A549 (cell line): ENCODE results near the gene NHSL2. TPM values are rescaled to one million over a fixed set of nuclear protein-coding genes. Genes with fewer than 3 reads are reported as not detected.
"Not testable (repeated sequence)": the region's sequence is repeated elsewhere in the genome, so short reads cannot be mapped to it uniquely, and the experiment has no call there.

ENCODE experiments used
- ATAC-seq, 2 experiments: fragments of 200-7000 bp in 1 of 2; fragments of >200 bp in 1 of 2; cut with Nextera tagmentation in 1 of 2; cut with Tn5 transposase in 1 of 2; 3 replicates each; pipeline versions ENCODE4 v1.8.0 to v1.9.1; 2018 to 2020; ENCODE audit warnings: mild to moderate bottlenecking in 1 of 2, moderate library complexity in 1 of 2
- CTCF ChIA-PET: fragments of 300-600 bp; sonication (Branson Sonifier 250); formaldehyde crosslinking; extraction: SDS; loops from one replicate; lab custom pipeline; 2021; ENCODE audit warnings: antibody characterized with exemption, inconsistent platforms; lab: Yijun Ruan, JAX
- POLR2A ChIA-PET: fragments of 350-600 bp; formaldehyde crosslinking; extraction: SDS; loops from one replicate; lab custom pipeline; 2021; ENCODE audit warnings: antibody characterized with exemption, inconsistent platforms; lab: Yijun Ruan, JAX
- DNase-seq, 2 experiments: peaks; one replicate each; pipeline versions ENCODE4 v3.0.0 to v3.0.0-alpha.2; 2011 to 2016; ENCODE audit warnings: low read depth in 1 of 2, low spot score in 1 of 2
- FAIRE-seq: peaks from 2 replicates; lab custom pipeline; 2011; peaks lifted over from hg19 to GRCh38; lab: Jason Lieb, UNC
- H3K27ac ChIP-seq, 2 experiments: fragments of >200 bp; sonication (Bioruptor Twin); formaldehyde crosslinking; 3 replicates each; pipeline ENCODE4 v1.5.1; 2016 to 2017
- H3K4me1 ChIP-seq: fragments of >200 bp; sonication (Bioruptor Twin); formaldehyde crosslinking; 3 replicates; pipeline ENCODE4 v1.6.1; 2016
- H3K4me2 ChIP-seq: fragments of >200 bp; sonication (Bioruptor Twin); formaldehyde crosslinking; 3 replicates; pipeline ENCODE4 v1.6.1; 2016
- H3K4me3 ChIP-seq: fragments of >200 bp; sonication (Bioruptor Twin); formaldehyde crosslinking; 3 replicates; pipeline ENCODE4 v1.5.1; 2016
- H3K9me3 ChIP-seq: fragments of >200 bp; sonication (Bioruptor Twin); formaldehyde crosslinking; 3 replicates; pipeline ENCODE4 v1.6.1; 2016
- CBX8 ChIP-seq: fragments of 200-600 bp; sonication (generic); IDR thresholded peaks from 2 replicates; pipeline ENCODE4 v1.6.1; 2016
- EHMT2 ChIP-seq: fragments of 200-600 bp; sonication (generic); IDR thresholded peaks from 2 replicates; pipeline ENCODE4 v1.6.1; 2016; ENCODE audit warnings: antibody characterized with exemption, low read depth, mild to moderate bottlenecking, moderate library complexity
- EP300 ChIP-seq, 2 experiments: fragments of >200 bp; sonication (Bioruptor Twin); formaldehyde crosslinking; IDR thresholded peaks; 2 replicates in 1 of 2; 3 replicates in 1 of 2; pipeline ENCODE4 v1.6.1; 2016 to 2017
- ESRRA ChIP-seq: fragments of 150-350 bp; IDR thresholded peaks from 2 replicates; pipeline ENCODE4 v1.6.1; 2014; ENCODE audit warnings: mild to moderate bottlenecking, low read length, borderline replicate concordance
- FOXS1 ChIP-seq: fragments of 250-450 bp; sonication (Bioruptor Pico); IDR thresholded peaks from 2 replicates; pipeline ENCODE4 v1.5.0; 2020; ENCODE audit warnings: mild to moderate bottlenecking, moderate library complexity
- HMGXB4 ChIP-seq: fragments of 250-450 bp; sonication (Bioruptor Pico); IDR thresholded peaks from 2 replicates; pipeline ENCODE4 v1.5.0; 2021; ENCODE audit warnings: mild to moderate bottlenecking, moderate library complexity, borderline replicate concordance
- HOXB13 ChIP-seq: fragments of 250-450 bp; sonication (Bioruptor Pico); IDR thresholded peaks from 2 replicates; pipeline ENCODE4 v1.5.0; 2020; ENCODE audit warnings: low read depth, mild to moderate bottlenecking, moderate library complexity
- JUN ChIP-seq, 2 experiments: fragments of >200 bp; sonication (Bioruptor Twin); formaldehyde crosslinking; IDR thresholded peaks; 2 replicates in 1 of 2; 3 replicates in 1 of 2; pipeline ENCODE4 v1.6.1; 2016 to 2017
- MAFK ChIP-seq: fragments of 450-650 bp; IDR thresholded peaks from 2 replicates; pipeline ENCODE4 v1.6.1; 2014; ENCODE audit not compliant: partially characterized antibody
- NPAS2 ChIP-seq: fragments of 250-450 bp; sonication (Bioruptor Pico); IDR thresholded peaks from 2 replicates; pipeline ENCODE4 v1.8.0; 2022; ENCODE audit warnings: mild to moderate bottlenecking, moderate library complexity, borderline replicate concordance
- PHF8 ChIP-seq: fragments of 200-600 bp; sonication (generic); IDR thresholded peaks from 2 replicates; pipeline ENCODE4 v1.6.1; 2016; ENCODE audit warnings: low read depth, mild to moderate bottlenecking, antibody characterized with exemption, moderate library complexity, borderline replicate concordance
- POLR2A ChIP-seq: IDR thresholded peaks from 2 replicates; pipeline ENCODE4 v1.6.1; 2012; ENCODE audit warnings: mild to moderate bottlenecking, low read length
- POLR2AphosphoS2 ChIP-seq: conservative IDR thresholded peaks from 2 replicates; pipeline ENCODE4 v1.6.1; 2012; ENCODE audit warnings: low read length, improper control_type of control experiment, inconsistent platforms
- RCOR1 ChIP-seq: fragments of 150-350 bp; IDR thresholded peaks from 2 replicates; pipeline ENCODE4 v1.6.1; 2014; ENCODE audit warnings: antibody characterized with exemption, low read length, low read depth
- RFX5 ChIP-seq: fragments of 450-650 bp; IDR thresholded peaks from 2 replicates; pipeline ENCODE4 v1.7.1; 2014; ENCODE audit warnings: antibody characterized with exemption, mild to moderate bottlenecking, moderate library complexity
- TP53 ChIP-seq: fragments of 250-450 bp; sonication (Bioruptor Pico); IDR thresholded peaks from 2 replicates; pipeline ENCODE4 v1.5.0; 2021; ENCODE audit warnings: mild to moderate bottlenecking, moderate library complexity
- WGBS: methylation state at CpG from one replicate; pipeline ENCODE4 v1.1.6; 2017; ENCODE audit errors: missing lambda C conversion rate; 5-methylcytosine and 5-hydroxymethylcytosine counted together
- polyA plus RNA-seq, 4 experiments: library from polyadenylated mRNA; depleted of rRNA in 3 of 4; stranded (reverse); fragments of >200 nt; fragmentation: RNase III in 1 of 4; extraction: RNeasy Plus Mini Kit Qiagen cat#74134 plus additional on column Dnase treatment in 1 of 4; gene quantifications; 2 replicates in 3 of 4; 3 replicates in 1 of 4; pipeline ENCODE4 v1.2.3, GENCODE V29; 2011 to 2017
- TF ChIP-seq, protein P1 (sequence below): fragments of 250-450 bp; sonication (Bioruptor Pico); IDR thresholded peaks from 2 replicates; pipeline ENCODE4 v1.5.0; 2020; ENCODE audit warnings: low read depth, mild to moderate bottlenecking, moderate library complexity

NHSL2 gene
- polyA plus RNA-seq, 2 of the 4 experiments (the other 2 are of a cell fraction), result 0.26 to 0.48 TPM

DNA sequence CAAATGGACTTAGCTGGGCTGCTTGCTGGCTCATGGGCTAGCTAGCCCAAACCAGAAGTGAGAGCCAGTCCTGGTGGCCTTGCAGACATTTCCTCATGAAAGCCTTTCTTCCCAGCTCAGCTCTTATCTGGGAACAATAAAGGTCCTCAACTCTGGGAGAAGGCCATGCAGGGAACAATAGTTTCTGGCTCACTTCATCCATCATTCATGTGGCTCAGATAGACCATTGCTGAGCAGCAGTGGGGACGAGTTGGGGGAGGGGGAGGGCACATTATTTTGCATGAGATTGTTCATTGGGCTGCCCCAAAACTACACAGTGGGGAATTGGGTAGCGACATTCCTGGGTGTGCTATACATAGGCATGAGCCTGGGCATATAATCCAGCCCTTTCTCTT lies 47.6 kb downstream of the NHSL2 start:
- WGBS, result 58% methylated on average over 2 of the region's 2 CpGs
- no peak overlapping the region for H3K27ac ChIP-seq
- ATAC-seq (no peak), DNase-seq (no peak), FAIRE-seq (no peak)
- H3K4me3 ChIP-seq, result no peak overlapping the region
- CTCF ChIA-PET, result no interaction called here
- no peaks in the 10 kb centered on the region for H3K4me1 ChIP-seq
- H3K4me2 ChIP-seq, result no peak overlapping the region
- no peaks in the 10 kb centered on the region; the same call in 2 of the 3 replicates for H3K9me3 ChIP-seq
- TF ChIP-seq CBX8 (no peak), EHMT2 (no peak), TP53 (CRISPR knock-in tag) (no peak)
- POLR2A ChIA-PET, result no interaction called here

- POLR2A ChIA-PET, H3K4me1 ChIP-seq, FAIRE-seq, H3K4me3 ChIP-seq, ATAC-seq, H3K27ac ChIP-seq, H3K9me3 ChIP-seq, CTCF ChIA-PET, DNase-seq, H3K4me2 ChIP-seq: not testable (repeated sequence)
Observed at GRCh38 chrX:71964184-71964583, 53.5 kb downstream of the NHSL2 start.

DNA sequence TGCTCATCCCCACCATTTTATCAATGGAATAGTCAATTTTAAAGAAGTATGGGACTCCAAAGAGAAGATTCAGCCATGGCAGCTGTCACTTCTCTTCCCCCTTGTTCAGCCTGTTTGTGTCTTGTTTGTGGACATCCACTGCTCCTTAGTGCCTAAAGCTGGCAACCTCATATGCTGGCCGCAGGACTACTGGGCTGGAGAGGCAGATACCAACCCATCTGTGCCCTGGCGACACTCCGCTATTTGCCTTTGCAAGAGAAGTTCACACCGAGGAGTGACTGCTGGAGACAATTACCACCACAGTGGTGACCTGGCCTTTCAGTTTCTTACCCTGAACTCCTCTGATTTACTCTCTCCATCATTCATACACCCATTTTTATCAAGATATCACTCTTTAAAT lies 64.3 kb downstream of the NHSL2 start:
- WGBS, result 80% methylated on average over 4 of the region's 4 CpGs
- Histone ChIP-seq H3K4me2 (no peak overlapping the region), H3K4me1 (no peaks in the 10 kb centered on the region)
- POLR2A ChIA-PET, result no interaction called here
- TF ChIP-seq POLR2A (no peak), PHF8 (no peak), FOXS1 (CRISPR knock-in tag) (no peak), EP300 (IDR thresholded peaks at IDR 0.05) (no peak), HOXB13 (CRISPR knock-in tag) (no peak), POLR2AphosphoS2 (no peak), HMGXB4 (CRISPR knock-in tag) (no peak), ESRRA (no peak), JUN (IDR thresholded peaks at IDR 0.05) (no peak), NPAS2 (CRISPR knock-in tag) (no peak)
- TF ChIP-seq, protein P1, sequence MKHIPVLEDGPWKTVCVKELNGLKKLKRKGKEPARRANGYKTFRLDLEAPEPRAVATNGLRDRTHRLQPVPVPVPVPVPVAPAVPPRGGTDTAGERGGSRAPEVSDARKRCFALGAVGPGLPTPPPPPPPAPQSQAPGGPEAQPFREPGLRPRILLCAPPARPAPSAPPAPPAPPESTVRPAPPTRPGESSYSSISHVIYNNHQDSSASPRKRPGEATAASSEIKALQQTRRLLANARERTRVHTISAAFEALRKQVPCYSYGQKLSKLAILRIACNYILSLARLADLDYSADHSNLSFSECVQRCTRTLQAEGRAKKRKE (CRISPR knock-in tag), result no peak
- TF ChIP-seq, all 56 proteins: peak for 0
- Histone ChIP-seq H3K4me3 (no peak overlapping the region), H3K9me3 (no peaks in the 10 kb centered on the region), H3K27ac (no peak overlapping the region)
- no peak for FAIRE-seq
- no peak for ATAC-seq
- DNase-seq, result no peak
- CTCF ChIA-PET, result interaction anchor here (1.2 to 1.6 kb wide), 3 partner anchors 9 to 151 kb away, joined by 3 to 4 read pairs (median 3); no protein-coding TSS in a partner anchor

- no peak for FAIRE-seq
- WGBS, result 59% methylated on average over 3 of the region's 3 CpGs
- no peak overlapping the region for H3K4me2 ChIP-seq
- H3K4me3 ChIP-seq, result no peak overlapping the region
- no peak for TF ChIP-seq RFX5
- TF ChIP-seq RCOR1, result no peak
- TF ChIP-seq MAFK, result peak; percentile 76
- no peak overlapping the region for H3K27ac ChIP-seq
- ChIA-PET POLR2A (no interaction called here), CTCF (interaction anchor here (0.6 to 1.1 kb wide), 3 partner anchors 21 to 250 kb away, joined by 3 to 4 read pairs (median 4); no protein-coding TSS in a partner anchor)
- no peaks in the 10 kb centered on the region for H3K9me3 ChIP-seq
- DNase-seq, result no peak
- ATAC-seq, result no peak
- no peaks in the 10 kb centered on the region for H3K4me1 ChIP-seq
Observed at GRCh38 chrX:71976753-71977152, 66.1 kb downstream of the NHSL2 start.
